ENCODE results near the gene S100A7. TPM values are rescaled to one million over a fixed set of nuclear protein-coding genes. Genes with fewer than 3 reads are reported as not detected.

The S100A7 gene
- total and polyA plus RNA-seq, 9 of the 15 experiments (the other 6 are each of a cell fraction or from before 2014, with no cell fraction given): not detected

- TF ChIP-seq ZBTB34 (CRISPR knock-in tag; IDR thresholded peaks at IDR 0.05): no peak
- TF ChIP-seq SOX6 (IDR thresholded peaks at IDR 0.05): peak; percentile 91
- no peak for TF ChIP-seq ZNF589 (CRISPR knock-in tag; IDR thresholded peaks at IDR 0.05; ENCODE audit: low read depth)
- peak; percentile 73; the same call in 1 of the 2 replicates for TF ChIP-seq SMARCE1 (IDR thresholded peaks at IDR 0.05)
- TF ChIP-seq NR2C1 (IDR thresholded peaks at IDR 0.05): no peak
- no peak for TF ChIP-seq NR2C1 (tag; IDR thresholded peaks at IDR 0.05)
- no peak for TF ChIP-seq KLF13 (tag; IDR thresholded peaks at IDR 0.05; ENCODE audit: borderline replicate concordance, low read depth)
- no peak for TF ChIP-seq ZBTB33 (CRISPR knock-in tag; IDR thresholded peaks at IDR 0.05)
- no peak for TF ChIP-seq ASH1L (IDR thresholded peaks at IDR 0.05; ENCODE audit: borderline replicate concordance, low read depth, partially characterized antibody)
- no peak for TF ChIP-seq KLF6 (CRISPR knock-in tag; IDR thresholded peaks at IDR 0.05; ENCODE audit: borderline replicate concordance)
- TF ChIP-seq, protein P1, sequence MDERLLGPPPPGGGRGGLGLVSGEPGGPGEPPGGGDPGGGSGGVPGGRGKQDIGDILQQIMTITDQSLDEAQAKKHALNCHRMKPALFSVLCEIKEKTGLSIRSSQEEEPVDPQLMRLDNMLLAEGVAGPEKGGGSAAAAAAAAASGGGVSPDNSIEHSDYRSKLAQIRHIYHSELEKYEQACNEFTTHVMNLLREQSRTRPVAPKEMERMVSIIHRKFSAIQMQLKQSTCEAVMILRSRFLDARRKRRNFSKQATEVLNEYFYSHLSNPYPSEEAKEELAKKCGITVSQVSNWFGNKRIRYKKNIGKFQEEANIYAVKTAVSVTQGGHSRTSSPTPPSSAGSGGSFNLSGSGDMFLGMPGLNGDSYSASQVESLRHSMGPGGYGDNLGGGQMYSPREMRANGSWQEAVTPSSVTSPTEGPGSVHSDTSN (CRISPR knock-in tag; IDR thresholded peaks at IDR 0.05; ENCODE audit: low read depth): no peak
- TF ChIP-seq, protein P1 (tag; conservative IDR thresholded peaks at IDR 0.05; ENCODE audit: low read depth): no peak
- TF ChIP-seq, protein P2, sequence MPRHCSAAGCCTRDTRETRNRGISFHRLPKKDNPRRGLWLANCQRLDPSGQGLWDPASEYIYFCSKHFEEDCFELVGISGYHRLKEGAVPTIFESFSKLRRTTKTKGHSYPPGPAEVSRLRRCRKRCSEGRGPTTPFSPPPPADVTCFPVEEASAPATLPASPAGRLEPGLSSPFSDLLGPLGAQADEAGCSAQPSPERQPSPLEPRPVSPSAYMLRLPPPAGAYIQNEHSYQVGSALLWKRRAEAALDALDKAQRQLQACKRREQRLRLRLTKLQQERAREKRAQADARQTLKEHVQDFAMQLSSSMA (CRISPR knock-in tag; IDR thresholded peaks at IDR 0.05): no peak
- TF ChIP-seq, protein P3, sequence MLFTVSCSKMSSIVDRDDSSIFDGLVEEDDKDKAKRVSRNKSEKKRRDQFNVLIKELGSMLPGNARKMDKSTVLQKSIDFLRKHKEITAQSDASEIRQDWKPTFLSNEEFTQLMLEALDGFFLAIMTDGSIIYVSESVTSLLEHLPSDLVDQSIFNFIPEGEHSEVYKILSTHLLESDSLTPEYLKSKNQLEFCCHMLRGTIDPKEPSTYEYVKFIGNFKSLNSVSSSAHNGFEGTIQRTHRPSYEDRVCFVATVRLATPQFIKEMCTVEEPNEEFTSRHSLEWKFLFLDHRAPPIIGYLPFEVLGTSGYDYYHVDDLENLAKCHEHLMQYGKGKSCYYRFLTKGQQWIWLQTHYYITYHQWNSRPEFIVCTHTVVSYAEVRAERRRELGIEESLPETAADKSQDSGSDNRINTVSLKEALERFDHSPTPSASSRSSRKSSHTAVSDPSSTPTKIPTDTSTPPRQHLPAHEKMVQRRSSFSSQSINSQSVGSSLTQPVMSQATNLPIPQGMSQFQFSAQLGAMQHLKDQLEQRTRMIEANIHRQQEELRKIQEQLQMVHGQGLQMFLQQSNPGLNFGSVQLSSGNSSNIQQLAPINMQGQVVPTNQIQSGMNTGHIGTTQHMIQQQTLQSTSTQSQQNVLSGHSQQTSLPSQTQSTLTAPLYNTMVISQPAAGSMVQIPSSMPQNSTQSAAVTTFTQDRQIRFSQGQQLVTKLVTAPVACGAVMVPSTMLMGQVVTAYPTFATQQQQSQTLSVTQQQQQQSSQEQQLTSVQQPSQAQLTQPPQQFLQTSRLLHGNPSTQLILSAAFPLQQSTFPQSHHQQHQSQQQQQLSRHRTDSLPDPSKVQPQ (CRISPR knock-in tag; IDR thresholded peaks at IDR 0.05; ENCODE audit: borderline replicate concordance): no peak
- TF ChIP-seq TARDBP (IDR thresholded peaks at IDR 0.05): no peak
- no peak for TF ChIP-seq SLC30A9 (CRISPR knock-in tag; IDR thresholded peaks at IDR 0.05)
- no peak for TF ChIP-seq NR4A1 (CRISPR knock-in tag; IDR thresholded peaks at IDR 0.05)
- no peak for TF ChIP-seq NR4A1 (tag; IDR thresholded peaks at IDR 0.05)
- no peak for TF ChIP-seq POLR2H (tag; IDR thresholded peaks at IDR 0.05; ENCODE audit: low read depth)
These were observed 25.6 kb downstream of the S100A7 start (continued) for GRCh38 chr1:153434746-153435455.

Data from K562 (cell line).